Karpas-422 (cell line): ENCODE measurements around the gene FARS2. TPM values are rescaled to one million over a fixed set of nuclear protein-coding genes. Genes with fewer than 3 reads are reported as not detected.

Experiments
- DNase-seq: peaks from one replicate; pipeline ENCODE4 v3.0.0-alpha.2; 2015
- H2AFZ ChIP-seq: fragments of 200-600 bp; sonication (generic); 2 replicates; pipeline ENCODE4 v1.6.1; 2014; ENCODE audit warnings: antibody characterized with exemption, low read length, mixed read lengths
- H3K27ac ChIP-seq: fragments of 200-600 bp; sonication (generic); 2 replicates; pipeline ENCODE4 v1.5.1; 2014; ENCODE audit warnings: mild to moderate bottlenecking, low read length, moderate library complexity
- H3K27me3 ChIP-seq: fragments of 200-600 bp; sonication (generic); 2 replicates; pipeline ENCODE4 v1.6.1; 2014; ENCODE audit warnings: low read length, mixed read lengths
- H3K36me3 ChIP-seq: fragments of 200-600 bp; sonication (generic); 2 replicates; pipeline ENCODE4 v1.6.1; 2014; ENCODE audit warnings: low read length, mixed read lengths; ENCODE audit not compliant: insufficient read depth
- H3K4me1 ChIP-seq: fragments of 200-600 bp; sonication (generic); 2 replicates; pipeline ENCODE4 v1.6.1; 2014; ENCODE audit warnings: mild to moderate bottlenecking, low read length, mixed read lengths
- H3K4me2 ChIP-seq: fragments of 200-600 bp; sonication (generic); 2 replicates; pipeline ENCODE4 v1.6.1; 2014; ENCODE audit warnings: low read length, low read depth, mild to moderate bottlenecking; ENCODE audit not compliant: poor library complexity, severe bottlenecking
- H3K4me3 ChIP-seq: fragments of 200-600 bp; sonication (generic); 2 replicates; pipeline ENCODE4 v1.5.1; 2014; ENCODE audit warnings: mild to moderate bottlenecking, antibody characterized with exemption, low read length, mixed read lengths
- H3K79me2 ChIP-seq: fragments of 200-600 bp; sonication (generic); 2 replicates; pipeline ENCODE4 v1.6.1; 2014; ENCODE audit warnings: mild to moderate bottlenecking, low read length, mixed read lengths
- H3K9ac ChIP-seq: fragments of 200-600 bp; sonication (generic); 2 replicates; pipeline ENCODE4 v1.6.0; 2014; ENCODE audit warnings: low read length
- H3K9me2 ChIP-seq: fragments of 200-600 bp; sonication (generic), shearing (Covaris generic); replicated peaks from 2 replicates; pipeline ENCODE4 v1.6.0; 2014; ENCODE audit warnings: mild to moderate bottlenecking, low read length, moderate library complexity; ENCODE audit not compliant: insufficient read depth
- H3K9me3 ChIP-seq: fragments of 300-700, 200-600 bp; sonication (generic); 2 replicates; pipeline ENCODE4 v1.6.1; 2014; ENCODE audit warnings: low read length, mixed read lengths
- H4K20me1 ChIP-seq: fragments of 200-600 bp; sonication (generic); 2 replicates; pipeline ENCODE4 v1.6.1; 2014; ENCODE audit warnings: mild to moderate bottlenecking, antibody characterized with exemption, low read length, low read depth; ENCODE audit not compliant: insufficient read depth
- total RNA-seq: library from RNA; depleted of rRNA; stranded (reverse); fragments of >200 nt; shearing (Covaris generic); gene quantifications from 2 replicates; pipeline ENCODE4 v1.2.3, GENCODE V29; 2014; ENCODE audit warnings: low replicate concordance

Gene FARS2
- total RNA-seq, 1 experiment from 2014 or later: 9.0 TPM

GRCh38 chr6:5537967-5538366 lies 276.7 kb downstream of the FARS2 start:
- no peak overlapping the region for H2AFZ ChIP-seq
- H3K9ac ChIP-seq: no peak overlapping the region
- H3K4me3 ChIP-seq: no peak overlapping the region
- no peak for DNase-seq
- no peaks in the 10 kb centered on the region for H3K9me3 ChIP-seq
- no peaks in the 10 kb centered on the region for H3K27me3 ChIP-seq
- H3K4me2 ChIP-seq: no peak overlapping the region
- no peak overlapping the region for H3K27ac ChIP-seq
- H3K36me3 ChIP-seq: no peaks in the 10 kb centered on the region
- no peaks in the 10 kb centered on the region for H3K79me2 ChIP-seq
- no peaks in the 10 kb centered on the region for H3K4me1 ChIP-seq
- H3K9me2 ChIP-seq: no peaks in the 10 kb centered on the region
- H4K20me1 ChIP-seq: peaks cover 8% of the 10 kb centered on the region; the same call in 1 of the 2 replicates

GRCh38 chr6:5540370-5540769 lies 279.1 kb downstream of the FARS2 start:
- H3K36me3 ChIP-seq: no peaks in the 10 kb centered on the region
- no peaks in the 10 kb centered on the region for H3K79me2 ChIP-seq
- no peak overlapping the region for H3K9ac ChIP-seq
- H3K9me2 ChIP-seq: no peaks in the 10 kb centered on the region
- DNase-seq: no peak
- H3K27me3 ChIP-seq: no peaks in the 10 kb centered on the region
- H4K20me1 ChIP-seq: peaks cover 7% of the 10 kb centered on the region; the same call in 1 of the 2 replicates
- no peak overlapping the region for H3K27ac ChIP-seq
- no peak overlapping the region for H3K4me2 ChIP-seq
- H2AFZ ChIP-seq: no peak overlapping the region
- no peaks in the 10 kb centered on the region for H3K4me1 ChIP-seq
- no peaks in the 10 kb centered on the region for H3K9me3 ChIP-seq
- H3K4me3 ChIP-seq: no peak overlapping the region

- H3K79me2 ChIP-seq: no peaks in the 10 kb centered on the region
- H3K36me3 ChIP-seq: no peaks in the 10 kb centered on the region
- no peaks in the 10 kb centered on the region for H3K9me2 ChIP-seq
- H3K9ac ChIP-seq: no peak overlapping the region
- no peak for DNase-seq
- H3K4me3 ChIP-seq: no peak overlapping the region
- H3K27me3 ChIP-seq: no peaks in the 10 kb centered on the region
- no peaks in the 10 kb centered on the region for H3K9me3 ChIP-seq
- no peak overlapping the region for H3K27ac ChIP-seq
- 0 out of 2 replicates have a peak, but pooled peaks cover 4% of the 10 kb centered on the region for H4K20me1 ChIP-seq
- H2AFZ ChIP-seq: no peak overlapping the region
- no peak overlapping the region for H3K4me2 ChIP-seq
- H3K4me1 ChIP-seq: no peaks in the 10 kb centered on the region
These were observed 279.7 kb downstream of the FARS2 start for GRCh38 chr6:5541025-5541424.

GRCh38 chr6:5541751-5542432 lies 280.6 kb downstream of the FARS2 start:
- no peaks in the 10 kb centered on the region for H3K36me3 ChIP-seq
- no peak overlapping the region for H3K27ac ChIP-seq
- 0 out of 2 replicates have a peak, but pooled peaks cover 4% of the 10 kb centered on the region for H4K20me1 ChIP-seq
- H3K4me2 ChIP-seq: no peak overlapping the region
- H3K9me3 ChIP-seq: no peaks in the 10 kb centered on the region
- H3K4me1 ChIP-seq: no peaks in the 10 kb centered on the region
- H2AFZ ChIP-seq: no peak overlapping the region
- no peaks in the 10 kb centered on the region for H3K79me2 ChIP-seq
- H3K4me3 ChIP-seq: no peak overlapping the region
- DNase-seq: no peak
- no peak overlapping the region for H3K9ac ChIP-seq
- no peaks in the 10 kb centered on the region for H3K27me3 ChIP-seq
- no peaks in the 10 kb centered on the region for H3K9me2 ChIP-seq

GRCh38 chr6:5547556-5547955 lies 286.2 kb downstream of the FARS2 start:
- Histone ChIP-seq H4K20me1 (no peaks in the 10 kb centered on the region), H3K36me3 (no peaks in the 10 kb centered on the region), H2AFZ (no peak overlapping the region), H3K27ac (no peak overlapping the region), H3K4me1 (no peaks in the 10 kb centered on the region), H3K4me2 (no peak overlapping the region), H3K4me3 (no peak overlapping the region), H3K79me2 (no peaks in the 10 kb centered on the region), H3K9ac (no peak overlapping the region), H3K27me3 (no peaks in the 10 kb centered on the region), H3K9me2 (no peaks in the 10 kb centered on the region), H3K9me3 (no peaks in the 10 kb centered on the region)
- no peak for DNase-seq

- Histone ChIP-seq H3K4me1 (peaks cover 6% of the 10 kb centered on the region), H3K27me3 (no peaks in the 10 kb centered on the region)
These were observed 289.3 kb downstream of the FARS2 start for GRCh38 chr6:5550631-5551030.

GRCh38 chr6:5552243-5552642 lies 290.9 kb downstream of the FARS2 start:
- Histone ChIP-seq H3K79me2 (no peaks in the 10 kb centered on the region), H3K9ac (no peak overlapping the region), H2AFZ (no peak overlapping the region), H3K4me1 (peaks cover 6% of the 10 kb centered on the region), H3K4me2 (no peak overlapping the region), H3K27ac (no peak overlapping the region), H3K36me3 (no peaks in the 10 kb centered on the region), H4K20me1 (no peaks in the 10 kb centered on the region), H3K27me3 (no peaks in the 10 kb centered on the region), H3K4me3 (no peak overlapping the region), H3K9me2 (no peaks in the 10 kb centered on the region), H3K9me3 (no peaks in the 10 kb centered on the region)
- no peak for DNase-seq

More at GRCh38 chr6:5550631-5551030, 289.3 kb downstream of the FARS2 start:
- Histone ChIP-seq H2AFZ (no peak overlapping the region), H3K79me2 (no peaks in the 10 kb centered on the region), H3K4me3 (no peak overlapping the region), H3K9ac (no peak overlapping the region), H3K27ac (no peak overlapping the region), H3K9me3 (no peaks in the 10 kb centered on the region), H3K36me3 (no peaks in the 10 kb centered on the region), H4K20me1 (no peaks in the 10 kb centered on the region), H3K9me2 (no peaks in the 10 kb centered on the region), H3K4me2 (no peak overlapping the region)
- no peak for DNase-seq

- no peaks in the 10 kb centered on the region for H3K27me3 ChIP-seq
- H4K20me1 ChIP-seq: 0 out of 2 replicates have a peak, but pooled peaks cover 3% of the 10 kb centered on the region
- no peak for DNase-seq
- H3K4me1 ChIP-seq: peaks cover 6% of the 10 kb centered on the region
- H2AFZ ChIP-seq: no peak overlapping the region
- H3K27ac ChIP-seq: no peak overlapping the region
- no peaks in the 10 kb centered on the region for H3K36me3 ChIP-seq
- no peaks in the 10 kb centered on the region for H3K79me2 ChIP-seq
- H3K9me3 ChIP-seq: no peaks in the 10 kb centered on the region
- no peak overlapping the region for H3K4me3 ChIP-seq
- no peak overlapping the region for H3K9ac ChIP-seq
- no peak overlapping the region for H3K4me2 ChIP-seq
- H3K9me2 ChIP-seq: no peaks in the 10 kb centered on the region
These were observed 292.5 kb downstream of the FARS2 start for GRCh38 chr6:5553767-5554166.
